ENCODE results near the gene ATPAF1.

Gene ATPAF1

DNA sequence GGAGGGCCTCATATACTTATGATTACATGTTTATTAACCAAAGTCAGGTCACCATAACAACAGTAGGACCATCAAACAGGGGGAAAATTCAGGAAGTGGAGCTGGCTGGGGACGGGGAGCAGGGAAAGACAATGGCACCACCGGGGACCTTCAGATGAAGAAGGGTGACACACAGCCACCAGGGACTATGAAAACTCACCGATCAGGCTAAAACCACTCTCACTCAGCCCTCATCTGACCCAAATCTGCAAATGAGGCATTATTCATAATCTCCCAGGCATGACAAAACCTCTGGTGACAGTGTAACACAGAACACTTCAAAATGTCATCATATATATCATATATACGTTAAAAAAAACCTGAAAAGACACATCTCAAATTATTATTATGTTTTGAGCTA lies 75.3 kb downstream of the ATPAF1 start:
- no peak for DNase-seq (ENCODE audit: low read depth in 2 of 2)

DNA sequence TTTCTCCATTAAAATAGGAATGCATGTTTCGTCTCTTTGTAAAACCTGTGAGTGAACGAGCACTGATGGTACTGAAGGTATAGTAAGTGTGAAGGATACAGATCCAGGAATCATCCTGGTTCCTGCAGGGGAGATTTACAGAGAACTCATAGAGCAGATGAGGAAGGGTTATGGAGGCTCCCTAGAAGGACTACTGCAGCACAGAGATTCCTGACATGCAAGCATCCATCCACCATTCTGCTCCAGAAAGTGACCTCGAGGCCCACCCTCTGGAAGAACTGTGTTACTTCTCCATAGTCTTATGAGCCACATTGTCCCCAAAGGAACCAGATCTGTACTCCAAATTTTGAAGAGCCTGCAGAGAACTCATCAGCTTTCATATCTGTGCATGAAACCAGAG lies 78.6 kb downstream of the ATPAF1 start:
- no peak for DNase-seq (ENCODE audit: low read depth in 2 of 2)

DNA sequence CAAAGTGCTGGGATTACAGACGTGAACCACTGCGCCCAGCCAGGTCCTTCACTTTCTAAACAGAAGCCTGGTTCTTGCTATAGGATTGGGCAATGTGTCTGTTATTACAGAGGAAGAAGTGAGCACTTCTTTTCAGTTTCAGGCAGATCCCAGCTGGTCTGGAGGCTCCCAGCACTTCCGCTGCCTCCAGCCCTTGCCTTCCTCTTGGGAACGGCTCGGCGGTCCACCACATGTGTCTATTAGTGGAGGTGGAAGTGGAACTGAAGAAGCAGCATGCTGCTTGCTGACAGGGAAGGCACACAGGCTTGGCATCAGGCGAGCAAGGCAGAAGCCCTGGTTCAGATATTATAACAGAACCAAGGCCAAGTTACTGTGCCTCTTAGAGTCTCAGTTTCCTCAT lies 81.1 kb downstream of the ATPAF1 start:
- no peak for DNase-seq (ENCODE audit: low read depth in 2 of 2)

DNA sequence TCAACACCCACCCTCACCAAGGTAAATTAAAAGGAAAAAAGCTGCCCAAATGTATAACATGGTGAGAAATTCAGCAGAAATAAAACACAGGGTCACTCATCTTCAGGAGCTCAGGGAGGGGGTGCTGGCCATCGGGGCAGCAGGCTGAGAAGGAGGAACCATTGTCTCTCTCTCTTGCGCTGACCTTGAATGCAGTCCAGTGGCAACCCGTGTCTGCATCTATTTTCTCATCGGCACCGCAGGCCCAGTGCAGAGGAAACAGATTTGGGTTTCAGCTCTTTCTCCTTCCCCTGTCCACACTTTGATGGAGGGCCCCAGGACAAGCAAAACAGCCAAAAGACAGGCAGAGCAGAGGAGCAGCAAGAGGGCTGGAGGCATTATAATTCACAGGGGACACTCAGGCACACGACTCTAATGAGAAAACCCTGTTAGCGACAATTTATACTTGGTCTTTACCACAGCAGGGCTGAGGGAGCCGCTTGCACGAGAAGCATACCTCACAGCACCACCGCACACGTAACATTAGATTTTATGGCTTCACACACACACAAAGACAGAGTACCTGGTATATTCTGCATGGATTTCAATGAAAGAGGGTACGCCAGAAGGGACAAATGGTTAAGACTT lies 82.7 kb downstream of the ATPAF1 start:
- no peak for DNase-seq (ENCODE audit: low read depth in 2 of 2)

DNA sequence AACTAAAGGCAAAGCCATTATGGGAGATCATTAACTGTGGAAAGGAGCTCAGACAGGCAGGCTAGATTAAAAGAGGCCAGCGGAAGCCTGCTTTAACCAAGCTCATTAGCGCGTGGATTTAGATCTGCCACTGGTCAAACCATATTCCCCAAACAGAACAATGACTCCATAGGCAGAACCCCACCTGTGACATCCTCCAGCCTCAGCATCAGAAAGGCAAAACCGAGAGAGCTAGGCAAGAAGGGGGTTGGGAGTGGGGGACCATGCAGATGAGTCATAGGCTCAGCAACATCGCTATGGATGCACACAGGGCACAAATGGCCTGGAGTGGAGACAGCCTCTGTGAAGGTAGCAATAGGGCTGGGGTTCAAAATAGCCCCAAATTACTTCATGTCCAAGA lies 84.7 kb downstream of the ATPAF1 start:
- DNase-seq (ENCODE audit: low read depth in 2 of 2) = no peak

DNA sequence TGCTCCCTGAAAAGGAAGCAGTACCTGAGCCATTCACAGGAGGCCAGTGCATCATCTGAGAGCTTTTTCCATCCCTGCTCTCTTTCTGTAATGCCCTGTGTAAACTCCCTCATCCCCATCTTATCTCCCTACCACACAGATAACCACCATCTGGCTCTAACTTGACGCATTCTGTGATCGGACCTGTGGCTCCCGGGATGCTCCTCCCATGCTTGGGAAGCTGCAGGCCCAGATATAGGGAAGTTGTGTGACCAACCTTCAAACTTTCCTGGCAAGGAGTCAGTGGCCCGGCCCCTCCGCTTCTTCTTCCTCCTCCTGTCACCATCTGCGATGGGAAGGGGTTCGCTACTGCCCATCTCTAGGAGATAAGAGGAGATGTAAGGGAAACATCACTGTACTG lies 85.2 kb downstream of the ATPAF1 start:
- no peak for DNase-seq (ENCODE audit: low read depth in 2 of 2)
